HepG2 (cell line): ENCODE results near the gene HECTD1.

ENCODE experiments used
- BRCA1 ChIP-seq: sonication (generic); formaldehyde crosslinking; IDR thresholded peaks from 2 replicates; pipeline ENCODE4 v1.4.0; 2020; ENCODE audit warnings: missing genetic modification reagents
- ETV6 ChIP-seq: sonication (generic); formaldehyde crosslinking; conservative IDR thresholded peaks from 2 replicates; pipeline ENCODE4 v1.4.0; 2020; ENCODE audit warnings: missing genetic modification reagents
- GMEB1 ChIP-seq: sonication (generic); formaldehyde crosslinking; IDR thresholded peaks from 2 replicates; pipeline ENCODE4 v1.5.1; 2020; ENCODE audit warnings: missing genetic modification reagents, mild to moderate bottlenecking, borderline replicate concordance
- KLF16 ChIP-seq, 2 experiments: sonication (generic) in 1 of 2; formaldehyde crosslinking in 1 of 2; IDR thresholded peaks; 2 replicates each; pipeline versions ENCODE4 v1.6.1 to v1.8.0; 2016 to 2023; ENCODE audit warnings: missing genetic modification reagents in 2 of 2, missing compliant biosample characterization in 1 of 2
- MAF1 ChIP-seq: sonication (generic); formaldehyde crosslinking; IDR thresholded peaks from 2 replicates; pipeline ENCODE4 v1.5.0; 2020; ENCODE audit warnings: missing genetic modification reagents, borderline replicate concordance
- MTF2 ChIP-seq: sonication (generic); formaldehyde crosslinking; IDR thresholded peaks from 2 replicates; pipeline ENCODE4 v1.5.0; 2020; ENCODE audit warnings: missing genetic modification reagents, borderline replicate concordance
- MYC ChIP-seq: sonication (generic); formaldehyde crosslinking; IDR thresholded peaks from 2 replicates; pipeline ENCODE4 v1.9.0; 2021; ENCODE audit warnings: missing genetic modification reagents, borderline replicate concordance
- PHF5A ChIP-seq: IDR thresholded peaks from one replicate; pipeline ENCODE4 v1.6.1; 2018; ENCODE audit warnings: low read depth, missing genetic modification reagents; ENCODE audit not compliant: unreplicated experiment
- RARG ChIP-seq: sonication (generic); formaldehyde crosslinking; IDR thresholded peaks from 2 replicates; pipeline ENCODE4 v1.4.0; 2020; ENCODE audit warnings: low read depth, mild to moderate bottlenecking, missing genetic modification reagents
- RBM39 ChIP-seq: fragments of 200-400 bp; formaldehyde crosslinking; IDR thresholded peaks from one replicate; pipeline ENCODE4 v1.6.1; 2018; ENCODE audit warnings: antibody characterized with exemption, mild to moderate bottlenecking, low read depth, low read length; ENCODE audit not compliant: poor library complexity, severe bottlenecking
- ZBTB46 ChIP-seq: sonication (generic); formaldehyde crosslinking; IDR thresholded peaks from 2 replicates; pipeline ENCODE4 v1.4.0; 2020; ENCODE audit warnings: mild to moderate bottlenecking, missing genetic modification reagents, borderline replicate concordance
- ZNF3 ChIP-seq: IDR thresholded peaks from 2 replicates; pipeline ENCODE4 v1.7.0; 2017; ENCODE audit warnings: inconsistent platforms
- ZNF512 ChIP-seq: sonication (generic); formaldehyde crosslinking; IDR thresholded peaks from 2 replicates; pipeline ENCODE4 v1.4.0; 2020; ENCODE audit warnings: mild to moderate bottlenecking, missing genetic modification reagents

GRCh38 chr14:31188744-31189143 is 18.8 kb downstream of the HECTD1 start:
- TF ChIP-seq BRCA1 (CRISPR knock-in tag) (no peak), RBM39 (no peak), GMEB1 (CRISPR knock-in tag) (no peak), MAF1 (CRISPR knock-in tag) (no peak), MYC (CRISPR knock-in tag) (no peak), ETV6 (CRISPR knock-in tag) (no peak), ZNF512 (CRISPR knock-in tag) (no peak), PHF5A (CRISPR knock-in tag) (no peak), ZNF3 (CRISPR knock-in tag) (no peak), RARG (CRISPR knock-in tag) (no peak), MTF2 (no peak), ZBTB46 (CRISPR knock-in tag) (no peak), KLF16 (CRISPR knock-in tag; IDR thresholded peaks at IDR 0.05) (no peak)
